Stimulated activated CD8-positive, alpha-beta memory T cell treated with anti-CD3 and anti-CD28 coated beads, Interleukin-2, amount 100 ng/mL, for 1 hour (primary cell): ENCODE measurements around the gene CELF2.
"Not testable (repeated sequence)": the region's sequence is repeated elsewhere in the genome, so short reads cannot be mapped to it uniquely, and the experiment has no call there.

Experiments used
- DNase-seq, 2 donors: peaks; one replicate each; pipeline ENCODE4 v3.0.0-alpha.2; 2020; ENCODE audit warnings: low read depth in 2 of 2

Gene CELF2

GRCh38 chr10:11345224-11346054 lies 327.8 kb downstream of the CELF2 start:
- DNase-seq: no peak

DNA sequence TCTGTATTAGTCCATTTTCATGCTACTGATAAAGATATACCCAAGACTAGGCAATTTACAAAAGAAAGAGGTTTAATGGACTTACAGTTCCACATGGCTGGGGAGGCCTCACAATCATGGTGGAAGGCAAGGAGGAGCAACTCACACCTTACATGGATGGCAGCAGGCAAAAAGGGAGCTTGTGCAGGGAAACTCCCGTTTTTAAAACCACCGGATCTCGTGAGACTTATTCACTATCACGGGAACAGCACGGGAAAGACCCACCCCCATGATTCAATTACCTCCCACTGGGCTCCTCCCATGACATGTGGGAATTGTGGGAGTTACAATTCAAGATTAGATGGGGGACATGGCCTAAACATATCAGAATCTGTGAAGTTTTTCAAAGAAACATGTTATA lies 329.9 kb downstream of the CELF2 start:
- not testable (repeated sequence) for DNase-seq

DNA sequence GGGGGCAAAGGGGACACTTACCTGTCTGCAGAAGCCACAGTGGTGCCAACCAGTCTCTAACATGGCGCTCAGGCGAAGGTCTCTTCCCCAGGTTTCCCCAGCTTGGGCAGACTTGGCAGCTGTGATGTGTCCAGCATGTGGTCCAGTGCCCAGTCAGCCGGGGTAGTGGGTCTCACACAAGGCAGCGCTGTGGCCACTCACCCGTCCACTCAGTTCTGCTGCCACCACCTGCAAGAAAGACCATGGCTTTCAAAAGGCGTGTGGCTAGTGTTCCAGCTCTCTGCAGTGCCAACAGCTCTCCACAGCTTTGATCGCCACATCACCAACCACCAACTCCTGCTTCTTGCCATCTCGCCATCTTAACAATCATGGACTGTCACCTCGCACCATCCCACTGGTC lies 334.1 kb downstream of the CELF2 start:
- no peak for DNase-seq

- no peak for DNase-seq
These were observed 335.6 kb downstream of the CELF2 start for GRCh38 chr10:11353006-11353896.

- no peak for DNase-seq
These were observed 337.2 kb downstream of the CELF2 start for GRCh38 chr10:11354823-11355222.

GRCh38 chr10:11355592-11355991 lies 337.9 kb downstream of the CELF2 start:
- DNase-seq: no peak

DNA sequence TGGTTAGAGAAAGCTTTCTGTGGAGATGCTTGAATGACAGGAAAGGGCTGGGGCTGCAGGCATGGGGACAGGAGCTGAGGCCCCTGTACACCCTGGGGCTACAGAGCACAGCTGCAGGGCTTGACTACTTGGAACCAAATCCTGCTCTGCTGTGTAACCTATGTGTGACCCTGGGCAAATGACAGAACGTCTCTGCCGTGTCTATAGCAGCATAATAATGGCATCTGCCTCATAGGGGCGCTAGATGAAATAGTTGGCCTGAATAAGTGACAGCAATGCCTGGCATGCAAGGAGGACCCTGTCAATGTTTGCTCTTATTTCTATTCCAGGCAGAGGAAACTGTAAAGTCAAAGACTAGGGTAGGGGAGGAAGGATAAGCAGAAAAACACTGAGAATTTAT lies 339.8 kb downstream of the CELF2 start:
- no peak for DNase-seq

- DNase-seq: no peak
These were observed 340.3 kb downstream of the CELF2 start for GRCh38 chr10:11358011-11358410.

GRCh38 chr10:11358923-11359575 lies 341.4 kb downstream of the CELF2 start:
- DNase-seq: no peak

- DNase-seq: no peak
These were observed 342.2 kb downstream of the CELF2 start for GRCh38 chr10:11359869-11360268.

DNA sequence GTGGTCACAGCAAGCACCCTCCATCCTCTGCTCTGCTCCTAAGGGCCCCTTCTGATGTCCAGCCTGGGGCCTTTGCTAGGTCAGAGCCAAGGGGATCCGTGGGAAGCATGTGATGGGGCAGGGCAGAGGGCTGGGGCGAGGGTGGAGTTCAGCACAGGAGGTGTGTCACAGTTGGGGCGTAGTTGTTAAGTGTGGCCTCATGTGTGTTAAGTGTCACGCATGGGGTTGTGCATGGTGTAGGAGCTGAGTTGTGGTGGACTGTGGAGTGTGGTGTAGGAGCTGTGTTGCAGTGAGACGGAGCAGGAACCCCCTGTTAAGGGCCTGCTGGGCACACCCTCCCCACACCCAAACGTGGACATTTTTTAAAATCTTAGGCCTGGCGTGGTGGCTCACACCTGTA lies 345.8 kb downstream of the CELF2 start:
- no peak for DNase-seq

DNA sequence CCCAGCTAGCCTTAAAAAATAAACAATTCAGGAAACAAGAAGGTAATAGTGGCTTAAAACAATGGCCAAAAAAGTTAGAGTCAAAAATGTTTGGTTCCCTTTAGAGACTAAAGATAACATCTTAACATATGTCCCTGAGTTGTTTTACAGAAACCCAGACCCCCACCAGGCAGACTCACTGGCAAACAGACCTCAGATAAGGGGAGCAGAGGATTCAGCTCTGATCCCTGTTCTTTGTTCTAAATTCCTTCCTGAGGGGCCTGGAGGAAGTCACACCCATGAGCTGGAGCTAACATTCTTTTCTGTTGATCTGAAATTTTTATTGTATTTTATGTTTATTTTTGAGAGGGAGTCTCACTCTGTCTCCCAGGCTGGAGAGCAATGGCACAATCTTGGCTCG lies 346.6 kb downstream of the CELF2 start:
- no peak for DNase-seq

- DNase-seq: not testable (repeated sequence)
These were observed 349.2 kb downstream of the CELF2 start for GRCh38 chr10:11366889-11367288.

GRCh38 chr10:11367505-11367904 lies 349.8 kb downstream of the CELF2 start:
- no peak for DNase-seq

DNA sequence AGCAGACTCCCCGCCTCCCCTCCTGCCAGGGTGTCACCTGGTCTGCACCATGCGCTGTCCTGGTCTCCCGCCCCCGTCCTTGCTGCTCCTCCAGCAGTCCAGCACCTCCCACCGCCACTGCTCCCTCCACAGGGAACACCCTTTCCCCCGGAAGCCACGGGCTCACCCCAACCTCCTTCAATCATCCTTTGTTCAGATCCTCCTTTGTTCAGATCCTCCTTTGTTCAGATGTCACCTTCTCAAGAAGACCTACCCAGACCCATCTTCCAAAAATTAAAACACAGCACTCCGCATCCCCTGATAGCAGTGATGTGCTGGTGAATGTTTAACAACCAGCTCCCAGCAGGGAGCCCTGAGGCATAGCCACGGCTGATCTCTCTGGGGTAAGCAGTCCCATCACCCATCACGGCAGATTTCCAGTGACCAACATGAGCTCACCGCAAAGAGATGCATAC lies 356.1 kb downstream of the CELF2 start:
- DNase-seq: no peak

- DNase-seq: no peak
These were observed 359.6 kb downstream of the CELF2 start for GRCh38 chr10:11377267-11377666.

GRCh38 chr10:11378835-11379234 lies 361.2 kb downstream of the CELF2 start:
- DNase-seq: no peak

DNA sequence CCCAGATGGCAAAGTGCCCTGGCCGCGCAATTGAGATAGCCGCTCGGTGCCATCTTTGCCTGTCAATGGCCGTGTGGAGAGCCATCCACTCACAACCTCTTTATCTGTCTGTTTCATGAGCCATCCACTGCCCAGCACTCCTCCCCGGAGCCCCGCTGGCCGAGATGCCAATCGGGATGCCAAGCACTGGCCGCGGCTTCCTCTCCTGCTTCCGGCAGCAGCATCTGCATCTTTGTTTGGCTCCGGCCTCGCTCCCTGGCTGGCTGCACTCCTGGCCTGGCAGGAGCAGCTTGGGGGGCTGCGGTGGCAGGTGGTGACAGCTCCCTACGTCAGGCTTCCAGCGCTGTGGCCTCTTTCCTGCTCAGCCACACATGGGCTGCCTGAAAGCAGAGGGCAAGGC lies 362.1 kb downstream of the CELF2 start:
- DNase-seq: no peak

DNA sequence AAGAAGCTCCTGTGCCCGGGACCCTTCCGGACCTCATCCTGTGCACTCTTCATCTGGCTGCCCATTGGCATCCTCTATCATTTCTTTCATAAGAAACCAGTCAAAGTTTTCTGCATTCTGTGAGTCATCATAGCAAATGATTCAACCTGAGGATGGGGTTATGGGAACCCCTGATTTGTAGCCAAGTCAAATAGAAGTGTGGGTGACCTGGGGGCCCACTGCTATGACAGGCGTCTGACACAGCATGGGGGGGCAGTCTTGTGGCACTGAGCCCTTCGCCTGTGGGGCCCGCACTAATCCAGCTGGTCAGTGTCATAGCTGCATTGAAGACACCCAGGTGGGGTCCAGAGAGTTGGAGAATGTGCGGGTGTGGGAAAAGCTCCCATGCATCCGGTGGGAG lies 363.4 kb downstream of the CELF2 start:
- DNase-seq: no peak

DNA sequence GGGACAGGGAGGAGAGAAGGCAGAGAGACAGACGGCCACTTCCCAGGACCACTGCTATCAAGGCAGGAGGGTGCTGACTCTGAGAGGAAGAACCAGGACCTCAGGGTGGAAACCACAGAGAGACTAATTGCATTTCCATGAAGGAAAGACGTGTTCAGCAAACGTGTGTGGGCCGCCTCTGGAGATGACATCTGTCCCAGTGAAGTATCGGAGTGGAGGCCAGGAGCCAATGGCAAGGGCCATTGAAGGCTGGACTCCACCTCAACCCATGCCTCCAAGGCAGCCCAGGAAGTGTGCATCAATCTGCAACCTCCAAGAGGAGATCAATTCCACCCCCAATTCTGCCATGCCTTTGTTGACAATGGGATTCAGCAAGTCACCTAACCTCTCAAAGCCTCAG lies 363.8 kb downstream of the CELF2 start:
- no peak for DNase-seq

GRCh38 chr10:11382187-11382586 lies 364.5 kb downstream of the CELF2 start:
- no peak for DNase-seq

DNA sequence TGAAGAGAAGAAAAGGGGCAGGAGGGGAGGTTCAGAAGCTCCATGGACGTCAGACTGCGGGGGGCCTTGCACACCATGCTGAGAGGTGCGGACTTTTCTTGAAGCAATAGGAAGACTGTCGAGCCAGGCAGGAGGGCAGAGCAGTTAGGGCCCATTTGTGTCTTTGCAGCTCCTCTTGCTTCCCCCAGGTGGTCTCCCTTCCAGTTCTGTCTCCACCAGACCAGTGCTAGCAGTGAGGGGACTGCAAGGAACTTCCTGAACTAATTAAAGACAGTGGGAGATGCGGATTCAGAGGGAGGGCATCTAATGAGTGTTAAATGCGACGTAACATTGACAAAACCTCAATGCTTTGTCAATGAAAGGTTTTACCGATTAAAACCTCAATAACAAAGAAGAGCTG lies 368.4 kb downstream of the CELF2 start:
- no peak for DNase-seq
